VCaP (cell line): Measurements from ENCODE around the gene UQCRQ.

Source experiments
- H3K27ac ChIP-seq: fragments of 450-650 bp; 2 replicates; pipeline ENCODE4 v1.5.1; 2017
- CTCF ChIP-seq: fragments of 450-650 bp; conservative IDR thresholded peaks from 2 replicates; pipeline ENCODE4 v1.5.1; 2017; ENCODE audit warnings: mild to moderate bottlenecking, moderate library complexity

The UQCRQ gene

GRCh38 chr5:132823481-132824050 lies 42.9 kb upstream of the UQCRQ start:
- no peak for TF ChIP-seq CTCF
- H3K27ac ChIP-seq: no peak overlapping the region

- no peak overlapping the region for H3K27ac ChIP-seq
- TF ChIP-seq CTCF: no peak
Observed at GRCh38 chr5:132824426-132824825, 42.0 kb upstream of the UQCRQ start.

GRCh38 chr5:132825033-132825833 lies 41.2 kb upstream of the UQCRQ start:
- no peak for TF ChIP-seq CTCF
- no peak overlapping the region for H3K27ac ChIP-seq

GRCh38 chr5:132825834-132826391 lies 40.5 kb upstream of the UQCRQ start:
- peak overlapping the region; percentile 27 for H3K27ac ChIP-seq
- TF ChIP-seq CTCF: no peak

DNA sequence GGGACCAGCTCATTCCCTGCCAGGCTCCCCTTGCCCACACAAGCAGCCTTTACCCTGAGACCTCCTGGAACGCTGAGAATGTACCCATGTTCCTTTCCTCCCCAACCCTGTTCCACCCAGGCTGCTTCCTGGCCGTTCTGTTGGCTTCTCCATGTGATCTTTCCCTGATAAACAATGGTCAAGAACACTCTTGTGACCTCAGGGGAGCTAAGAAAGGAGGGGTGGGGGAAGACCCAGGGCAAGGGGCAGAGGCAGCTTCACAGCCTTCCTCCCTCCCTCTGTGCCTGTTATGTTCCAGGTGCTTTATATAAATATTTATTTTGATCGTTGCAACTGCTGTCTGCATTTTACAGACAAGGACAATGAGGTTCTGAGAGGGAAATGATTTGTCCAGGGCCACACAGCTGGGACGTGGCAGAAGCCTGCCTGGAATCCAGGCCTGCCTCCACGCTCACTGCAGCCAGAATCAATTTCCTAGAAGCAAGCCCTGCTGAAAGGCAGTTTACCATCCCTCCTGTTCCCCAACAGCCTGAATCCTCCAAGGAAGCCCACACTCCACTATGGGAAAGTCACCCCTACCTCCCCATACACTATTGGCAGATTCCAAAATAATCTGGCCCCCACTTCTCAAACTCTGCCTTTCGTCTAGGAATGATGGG lies 39.9 kb upstream of the UQCRQ start:
- no peak for TF ChIP-seq CTCF
- peak overlapping the region; percentile 27 for H3K27ac ChIP-seq

GRCh38 chr5:132827943-132828673 lies 38.3 kb upstream of the UQCRQ start:
- peak overlapping the region; percentile 93; the same call in 1 of the 2 replicates for H3K27ac ChIP-seq
- TF ChIP-seq CTCF: no peak
